AG04450 (cell line): ENCODE results near the gene COL25A1. TPM values are rescaled to one million over a fixed set of nuclear protein-coding genes. Genes with fewer than 3 reads are reported as not detected.

ENCODE experiments used
- CTCF ChIA-PET: fragments of 300-600, 350-600 bp; formaldehyde crosslinking; extraction: SDS; loops from one replicate; lab custom pipeline; 2022; ENCODE audit warnings: antibody characterized with exemption, inconsistent platforms; lab: Charles Lee
- POLR2A ChIA-PET: fragments of 350-600 bp; formaldehyde crosslinking; extraction: SDS; loops from one replicate; lab custom pipeline; 2021; ENCODE audit warnings: antibody characterized with exemption, inconsistent platforms; lab: Yijun Ruan, JAX
- DNase-seq: peaks from one replicate; pipeline ENCODE4 v3.0.0-alpha.2; 2011; ENCODE audit warnings: low read depth, low spot score
- H3K27ac ChIP-seq: one replicate; pipeline ENCODE4 v1.5.1; 2012; ENCODE audit warnings: low read depth, low read length, control low read depth
- H3K27me3 ChIP-seq: one replicate; pipeline ENCODE4 v1.6.0; 2012; ENCODE audit warnings: low read length; ENCODE audit not compliant: control insufficient read depth, insufficient read depth
- H3K4me3 ChIP-seq: 2 replicates; pipeline ENCODE4 v1.5.1; 2011; ENCODE audit warnings: mild to moderate bottlenecking, low read depth, low read length, control low read depth
- H3K9me3 ChIP-seq: 2 replicates; pipeline ENCODE4 v1.5.1; 2012; ENCODE audit warnings: low read length; ENCODE audit not compliant: control insufficient read depth, insufficient read depth
- CTCF ChIP-seq: IDR thresholded peaks from 2 replicates; pipeline ENCODE4 v1.5.1; 2011; ENCODE audit warnings: low read depth, low read length, control low read depth, inconsistent platforms
- polyA plus RNA-seq: library from polyadenylated mRNA; depleted of rRNA; stranded (reverse); fragments of >200 nt; gene quantifications from 2 replicates; pipeline ENCODE4 v1.2.3, GENCODE V29; 2011

The COL25A1 gene
- polyA plus RNA-seq, 1 experiment = not detected

- Histone ChIP-seq H3K27ac (no peak overlapping the region), H3K4me3 (no peak overlapping the region), H3K27me3 (no peaks in the 10 kb centered on the region), H3K9me3 (no peaks in the 10 kb centered on the region)
- ChIA-PET CTCF (no interaction called here), POLR2A (no interaction called here)
- no peak for TF ChIP-seq CTCF
- no peak for DNase-seq
Observed at GRCh38 chr4:109134268-109134667, 168.2 kb downstream of the COL25A1 start.

GRCh38 chr4:109131559-109131958 lies 170.9 kb downstream of the COL25A1 start:
- no peaks in the 10 kb centered on the region for H3K27me3 ChIP-seq
- TF ChIP-seq CTCF = no peak
- no peak for DNase-seq
- H3K27ac ChIP-seq = no peak overlapping the region
- ChIA-PET POLR2A (no interaction called here), CTCF (no interaction called here)
- H3K4me3 ChIP-seq = no peak overlapping the region
- no peaks in the 10 kb centered on the region for H3K9me3 ChIP-seq

GRCh38 chr4:109128589-109128988 lies 173.9 kb downstream of the COL25A1 start:
- H3K27ac ChIP-seq = no peak overlapping the region
- no peak for DNase-seq
- H3K9me3 ChIP-seq = no peaks in the 10 kb centered on the region
- no peak for TF ChIP-seq CTCF
- ChIA-PET CTCF (no interaction called here), POLR2A (no interaction called here)
- no peak overlapping the region for H3K4me3 ChIP-seq
- H3K27me3 ChIP-seq = no peaks in the 10 kb centered on the region

GRCh38 chr4:109127866-109128265 lies 174.6 kb downstream of the COL25A1 start:
- no peak overlapping the region for H3K27ac ChIP-seq
- POLR2A ChIA-PET = no interaction called here
- DNase-seq = no peak
- H3K27me3 ChIP-seq = no peaks in the 10 kb centered on the region
- H3K9me3 ChIP-seq = no peaks in the 10 kb centered on the region
- H3K4me3 ChIP-seq = no peak overlapping the region
- CTCF ChIA-PET = no interaction called here
- TF ChIP-seq CTCF = no peak

GRCh38 chr4:109126856-109127255 lies 175.6 kb downstream of the COL25A1 start:
- Histone ChIP-seq H3K27me3 (no peaks in the 10 kb centered on the region), H3K9me3 (no peaks in the 10 kb centered on the region), H3K27ac (no peak overlapping the region), H3K4me3 (no peak overlapping the region)
- CTCF ChIA-PET = no interaction called here
- TF ChIP-seq CTCF = no peak
- POLR2A ChIA-PET = no interaction called here
- DNase-seq = no peak
